Parathyroid adenoma (tissue), 2 donors: ENCODE results near the gene DCAF15.
"Not testable (repeated sequence)": the region's sequence is repeated elsewhere in the genome, so short reads cannot be mapped to it uniquely, and the experiment has no call there.

Experiments used
- H2AFZ ChIP-seq: fragments of 300-600 bp; sonication (generic); one replicate; pipeline ENCODE4 v1.7.0; 2017; ENCODE audit warnings: antibody characterized with exemption, mild to moderate bottlenecking
- H3K27ac ChIP-seq: fragments of 300-600 bp; sonication (generic); one replicate; pipeline ENCODE4 v1.7.0; 2017
- H3K27me3 ChIP-seq: fragments of 300-600 bp; sonication (generic); one replicate; pipeline ENCODE4 v1.7.0; 2017; ENCODE audit warnings: low read length; ENCODE audit not compliant: control insufficient read depth, insufficient read depth
- H3K36me3 ChIP-seq: fragments of 300-600 bp; sonication (generic); one replicate; pipeline ENCODE4 v1.7.0; 2017; ENCODE audit warnings: low read length; ENCODE audit not compliant: control insufficient read depth, insufficient read depth
- H3K4me1 ChIP-seq: fragments of 300-600 bp; sonication (generic); one replicate; pipeline ENCODE4 v1.7.0; 2017; ENCODE audit warnings: control low read depth
- H3K4me2 ChIP-seq: fragments of 300-600 bp; sonication (generic); one replicate; pipeline ENCODE4 v1.7.0; 2017; ENCODE audit warnings: low read length
- H3K4me3 ChIP-seq: fragments of 300-600 bp; sonication (generic); one replicate; pipeline ENCODE4 v1.7.0; 2017; ENCODE audit warnings: low read depth, low read length
- H3K79me2 ChIP-seq: fragments of 300-600 bp; sonication (generic); one replicate; pipeline ENCODE4 v1.7.0; 2017; ENCODE audit warnings: control low read depth
- H3K9ac ChIP-seq: fragments of 300-600 bp; sonication (generic); one replicate; pipeline ENCODE4 v1.7.0; 2017; ENCODE audit warnings: mild to moderate bottlenecking
- H3K9me3 ChIP-seq: fragments of 300-600 bp; sonication (generic); one replicate; pipeline ENCODE4 v1.7.0; 2017; ENCODE audit warnings: low read length; ENCODE audit not compliant: control insufficient read depth
- CTCF ChIP-seq: fragments of 300-600 bp; sonication (generic); IDR thresholded peaks from one replicate; pipeline ENCODE4 v1.7.0; 2017; ENCODE audit warnings: antibody characterized with exemption, mild to moderate bottlenecking
- donor health status: primary hyperparathyroidism.

The DCAF15 gene

GRCh38 chr19:13969897-13970296, 17.6 kb downstream of the DCAF15 start:
- H3K36me3 ChIP-seq = no peaks in the 10 kb centered on the region
- no peak overlapping the region for H3K4me3 ChIP-seq
- H3K27me3 ChIP-seq = no peaks in the 10 kb centered on the region
- peaks cover 8% of the 10 kb centered on the region for H3K4me1 ChIP-seq
- no peaks in the 10 kb centered on the region for H3K9me3 ChIP-seq
- no peak overlapping the region for H2AFZ ChIP-seq
- no peak overlapping the region for H3K4me2 ChIP-seq
- TF ChIP-seq CTCF = no peak
- H3K79me2 ChIP-seq = no peaks in the 10 kb centered on the region
- no peak overlapping the region for H3K27ac ChIP-seq
- H3K9ac ChIP-seq = no peak overlapping the region

- not testable (repeated sequence) for H3K4me1 ChIP-seq, H3K4me3 ChIP-seq, H3K36me3 ChIP-seq, H3K9ac ChIP-seq, H3K27ac ChIP-seq, H2AFZ ChIP-seq, H3K4me2 ChIP-seq, H3K27me3 ChIP-seq, H3K9me3 ChIP-seq, H3K79me2 ChIP-seq
These were observed 19.6 kb downstream of the DCAF15 start for GRCh38 chr19:13971868-13972267.

DNA sequence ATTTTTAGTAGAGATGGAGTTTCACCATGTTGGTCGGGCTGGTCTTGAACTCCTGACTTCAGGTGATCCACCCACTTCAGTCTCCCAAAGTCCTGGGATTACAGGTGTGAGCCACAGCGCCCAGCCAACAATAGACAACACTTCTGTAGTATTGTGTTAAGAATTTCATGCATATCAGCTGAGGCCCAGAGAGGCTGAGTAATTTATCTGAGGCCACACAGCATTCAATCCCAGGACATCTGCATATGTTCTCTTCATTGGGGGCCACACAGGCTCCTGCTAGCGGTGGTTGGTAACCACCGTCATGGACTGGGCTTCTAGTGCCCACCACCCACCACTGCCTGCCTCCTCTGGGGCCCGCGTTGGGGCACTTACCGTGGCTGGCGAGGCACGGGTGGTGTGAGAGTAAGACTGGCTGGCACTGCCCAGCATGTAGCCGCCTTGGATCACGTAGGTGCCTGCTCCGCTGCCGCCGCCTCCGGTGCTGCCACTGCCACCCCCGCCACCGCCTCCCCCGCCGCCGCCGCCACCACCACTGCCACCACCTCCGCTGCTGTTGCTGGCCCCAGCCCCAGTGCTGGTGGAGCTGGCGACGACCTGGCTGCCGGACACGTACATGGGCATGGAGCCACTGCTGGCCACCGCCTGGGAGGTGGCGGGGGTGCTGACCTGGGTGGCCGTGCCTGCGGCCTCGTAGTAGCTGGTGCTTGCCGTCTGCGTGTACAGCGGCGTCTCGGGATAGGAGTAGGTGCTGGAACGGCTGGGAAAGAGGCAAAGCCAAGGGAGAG, 20.3 kb downstream of the DCAF15 start:
- Histone ChIP-seq H2AFZ (no peak overlapping the region), H3K9me3 (no peaks in the 10 kb centered on the region), H3K4me1 (peaks cover 8% of the 10 kb centered on the region), H3K9ac (no peak overlapping the region), H3K36me3 (no peaks in the 10 kb centered on the region), H3K27ac (no peak overlapping the region), H3K4me2 (no peak overlapping the region), H3K27me3 (no peaks in the 10 kb centered on the region), H3K79me2 (no peaks in the 10 kb centered on the region), H3K4me3 (no peak overlapping the region)
- TF ChIP-seq CTCF = no peak

- not testable (repeated sequence) for H3K4me1 ChIP-seq, H3K9ac ChIP-seq, H3K27ac ChIP-seq, H3K4me3 ChIP-seq, H3K36me3 ChIP-seq, H3K4me2 ChIP-seq, H2AFZ ChIP-seq, H3K9me3 ChIP-seq, H3K79me2 ChIP-seq, H3K27me3 ChIP-seq
These were observed 21.2 kb downstream of the DCAF15 start for GRCh38 chr19:13973479-13973878.

DNA sequence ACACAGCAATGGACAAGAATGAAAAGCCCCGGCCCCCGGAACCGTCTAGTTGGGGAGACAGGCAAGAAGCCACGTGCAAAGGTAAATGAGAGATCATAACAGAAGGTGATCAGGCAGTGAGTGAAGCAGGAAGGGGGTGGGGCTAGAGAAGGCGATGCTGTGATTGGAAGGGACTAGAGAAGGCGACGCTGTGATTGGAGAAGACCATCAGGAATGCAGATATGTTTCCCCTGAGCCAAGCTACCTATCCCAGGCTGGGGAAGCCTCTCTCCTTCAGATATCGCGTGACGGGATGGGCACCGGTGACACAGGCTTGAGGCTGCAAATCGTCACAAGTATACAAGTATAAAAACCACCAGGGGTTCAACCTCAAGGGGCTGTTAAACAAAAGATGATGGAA, 21.8 kb downstream of the DCAF15 start:
- Histone ChIP-seq H3K79me2 (no peaks in the 10 kb centered on the region), H3K4me1 (peaks cover 8% of the 10 kb centered on the region), H3K9me3 (no peaks in the 10 kb centered on the region), H2AFZ (peak overlapping the region; percentile 47), H3K4me3 (no peak overlapping the region), H3K9ac (no peak overlapping the region), H3K27ac (peak overlapping the region; percentile 33), H3K36me3 (no peaks in the 10 kb centered on the region), H3K27me3 (no peaks in the 10 kb centered on the region), H3K4me2 (peak overlapping the region; percentile 45)
- no peak for TF ChIP-seq CTCF

DNA sequence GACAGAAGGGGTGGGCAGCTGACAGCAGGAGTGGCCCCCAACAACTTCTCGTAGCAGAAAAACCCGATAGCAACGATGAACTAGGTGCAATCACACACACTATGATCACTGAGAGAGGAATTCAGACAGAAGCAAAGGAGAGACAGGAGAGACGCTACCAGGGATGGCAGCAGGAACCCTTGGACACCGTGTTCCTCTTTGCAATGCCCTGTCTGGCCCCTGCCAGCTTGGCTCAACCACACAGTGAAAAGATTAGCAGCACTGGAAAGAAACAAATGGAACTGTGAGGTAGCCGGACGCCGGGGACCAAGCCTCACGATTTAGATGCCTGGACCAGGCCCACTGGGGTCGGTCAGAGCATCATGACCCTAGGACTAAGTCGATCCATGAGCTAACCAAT, 23.6 kb downstream of the DCAF15 start:
- no peak overlapping the region for H3K27ac ChIP-seq
- no peaks in the 10 kb centered on the region for H3K27me3 ChIP-seq
- H3K9ac ChIP-seq = no peak overlapping the region
- H3K4me3 ChIP-seq = no peak overlapping the region
- no peaks in the 10 kb centered on the region for H3K9me3 ChIP-seq
- no peak overlapping the region for H2AFZ ChIP-seq
- H3K4me2 ChIP-seq = no peak overlapping the region
- peaks cover 22% of the 10 kb centered on the region for H3K4me1 ChIP-seq
- H3K79me2 ChIP-seq = peaks cover 3% of the 10 kb centered on the region
- no peaks in the 10 kb centered on the region for H3K36me3 ChIP-seq
- TF ChIP-seq CTCF = no peak
